Activated naive CD4-positive, alpha-beta T cell treated with anti-CD3 and anti-CD28 coated beads, Interleukin-2, amount 50 U/mL, for 16 hours (primary cell): ENCODE measurements around the gene TAAR5.
"Not testable (repeated sequence)": the region's sequence is repeated elsewhere in the genome, so short reads cannot be mapped to it uniquely, and the experiment has no call there.

Experiments used
- DNase-seq: peaks from one replicate; pipeline ENCODE4 v3.0.0-alpha.2; 2020

Gene TAAR5, protein sequence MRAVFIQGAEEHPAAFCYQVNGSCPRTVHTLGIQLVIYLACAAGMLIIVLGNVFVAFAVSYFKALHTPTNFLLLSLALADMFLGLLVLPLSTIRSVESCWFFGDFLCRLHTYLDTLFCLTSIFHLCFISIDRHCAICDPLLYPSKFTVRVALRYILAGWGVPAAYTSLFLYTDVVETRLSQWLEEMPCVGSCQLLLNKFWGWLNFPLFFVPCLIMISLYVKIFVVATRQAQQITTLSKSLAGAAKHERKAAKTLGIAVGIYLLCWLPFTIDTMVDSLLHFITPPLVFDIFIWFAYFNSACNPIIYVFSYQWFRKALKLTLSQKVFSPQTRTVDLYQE

DNA sequence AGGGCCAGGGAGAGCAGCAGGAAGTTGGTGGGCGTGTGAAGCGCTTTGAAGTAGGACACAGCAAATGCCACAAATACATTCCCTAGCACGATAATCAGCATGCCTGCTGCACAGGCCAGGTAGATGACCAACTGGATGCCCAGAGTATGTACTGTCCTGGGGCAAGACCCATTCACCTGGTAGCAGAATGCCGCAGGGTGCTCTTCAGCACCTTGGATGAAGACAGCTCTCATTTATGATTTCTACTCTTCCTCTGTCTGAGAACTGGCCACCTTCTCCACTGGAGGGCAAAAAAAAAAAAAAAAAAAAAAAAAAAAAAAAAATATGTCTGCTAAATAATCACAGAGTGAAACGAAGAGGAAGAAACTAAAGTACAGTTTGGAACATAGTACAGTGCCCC, at the start of gene TAAR5:
Gene TAAR5 (minus strand): TSS at position 288 of the 400 bp plus-strand sequence. CDS start 55 bp downstream, at position 233.
- no peak for DNase-seq

DNA sequence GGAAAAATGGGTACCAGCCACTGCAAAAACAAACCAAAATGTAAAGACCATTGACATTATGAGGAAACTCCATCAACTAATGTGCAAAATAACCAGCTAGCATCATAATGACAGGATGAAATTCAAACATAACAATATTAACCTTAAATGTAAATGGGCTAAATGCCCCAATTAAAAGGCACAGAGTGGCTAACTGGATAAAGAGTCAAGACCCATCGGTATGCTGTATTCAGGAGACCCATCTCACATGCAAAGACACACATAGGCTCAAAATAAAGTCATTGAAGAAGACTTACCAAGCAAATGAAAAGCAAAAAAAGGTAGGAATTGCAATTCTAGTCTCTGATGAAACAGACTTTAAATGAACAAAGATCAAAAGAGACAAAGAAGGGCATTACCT, 47.6 kb upstream of the TAAR5 start:
- not testable (repeated sequence) for DNase-seq

DNA sequence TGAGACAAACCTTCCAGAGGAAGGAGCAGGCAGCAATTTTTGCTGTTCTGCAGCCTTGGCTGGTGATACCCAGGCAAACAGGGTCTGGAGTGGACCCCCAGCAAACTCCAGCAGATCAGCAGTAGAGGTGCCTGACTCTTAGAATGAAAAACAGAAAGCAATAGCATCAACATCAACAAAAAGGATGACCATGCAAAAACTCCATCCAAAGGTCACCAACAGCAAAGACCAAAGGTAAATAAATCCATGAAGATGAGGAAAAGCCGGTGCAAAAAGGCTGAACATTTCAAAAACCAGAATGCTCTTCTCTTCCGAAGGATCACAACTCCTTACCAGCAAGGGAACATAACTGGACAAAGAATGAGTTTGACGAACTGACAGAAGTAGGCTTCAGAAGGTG, 46.4 kb upstream of the TAAR5 start:
- DNase-seq, result not testable (repeated sequence)

DNA sequence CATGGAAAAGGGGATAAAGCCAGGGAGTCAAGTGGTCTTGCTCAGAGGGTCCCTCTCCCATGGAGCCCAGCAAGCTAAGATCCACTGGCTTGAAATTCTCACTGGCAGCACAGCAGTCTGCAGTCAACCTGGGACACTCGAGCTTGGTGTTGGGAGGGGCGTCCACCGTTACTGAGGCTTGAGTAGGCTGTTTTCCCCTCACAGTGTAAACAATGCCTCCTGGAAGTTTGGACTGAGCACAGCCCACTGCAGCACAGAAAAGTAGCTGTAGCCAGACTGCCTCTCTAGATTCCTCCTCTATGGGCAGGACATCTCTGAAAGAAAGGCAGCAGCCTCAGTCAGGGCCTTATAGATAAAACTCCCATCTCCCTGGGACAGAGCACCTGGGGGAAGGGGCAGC, 45.7 kb upstream of the TAAR5 start:
- not testable (repeated sequence) for DNase-seq

DNA sequence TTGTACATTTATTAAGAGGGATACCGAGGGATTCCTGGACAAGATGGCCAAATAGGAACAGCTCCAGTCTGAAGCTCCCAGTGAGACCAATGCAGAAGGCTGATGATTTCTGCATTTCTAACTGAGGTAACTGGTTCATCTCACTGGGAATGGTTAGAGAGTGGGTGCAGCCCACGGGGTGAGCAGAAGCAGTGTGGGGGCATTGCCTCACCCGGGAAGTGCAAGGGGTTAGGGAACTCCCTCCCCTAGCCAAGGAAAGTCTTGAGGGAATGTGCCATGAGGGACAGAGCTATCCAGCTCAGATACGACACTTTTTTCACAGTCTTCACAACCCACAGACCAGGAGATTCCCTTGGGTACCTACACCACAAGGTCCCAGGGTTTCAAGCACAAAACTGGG, 45.3 kb upstream of the TAAR5 start:
- no peak for DNase-seq

DNA sequence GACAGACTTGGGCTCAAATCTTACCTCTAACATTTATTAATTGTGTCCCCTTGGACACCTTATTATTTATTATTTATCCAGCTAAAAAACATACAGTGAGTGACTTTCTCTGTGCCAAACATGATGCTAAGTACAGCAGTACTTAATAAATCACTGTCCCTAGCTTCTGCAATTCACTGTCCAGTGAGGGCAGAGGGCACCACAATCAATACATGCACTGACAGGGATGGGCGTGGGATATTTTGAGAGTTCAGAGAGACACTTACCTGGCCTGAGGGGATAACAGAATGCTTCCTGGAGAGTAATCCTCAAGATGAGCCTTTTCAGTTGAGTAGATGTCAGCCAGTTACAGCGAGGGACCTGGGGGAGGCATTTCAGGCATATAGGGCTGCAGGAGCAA, 43.8 kb upstream of the TAAR5 start:
- no peak for DNase-seq

DNA sequence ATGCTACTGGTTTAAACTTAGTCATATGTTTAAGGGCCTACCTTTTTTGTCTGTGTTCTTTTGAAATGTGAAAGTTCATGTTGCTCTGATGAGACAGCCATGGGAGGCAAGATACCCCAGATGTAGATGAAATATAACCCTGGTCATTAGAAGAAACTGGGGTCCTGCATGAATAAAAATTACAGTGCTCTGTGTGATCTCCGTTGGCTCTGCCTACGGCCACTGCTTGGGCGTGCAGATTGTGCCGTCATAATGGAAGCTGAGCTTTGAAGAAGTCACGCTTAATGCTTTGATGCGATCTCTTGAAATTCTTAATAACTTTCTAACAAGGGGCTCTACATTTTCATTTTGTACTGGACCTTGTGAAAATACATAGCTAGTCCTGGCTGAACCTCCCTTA, 34.6 kb upstream of the TAAR5 start, which contains the start of gene TAAR2:
Gene TAAR2 (minus strand): TSS at position 101 of the 400 bp plus-strand sequence. CDS start 0 bp downstream, at position 101.
- no peak for DNase-seq

DNA sequence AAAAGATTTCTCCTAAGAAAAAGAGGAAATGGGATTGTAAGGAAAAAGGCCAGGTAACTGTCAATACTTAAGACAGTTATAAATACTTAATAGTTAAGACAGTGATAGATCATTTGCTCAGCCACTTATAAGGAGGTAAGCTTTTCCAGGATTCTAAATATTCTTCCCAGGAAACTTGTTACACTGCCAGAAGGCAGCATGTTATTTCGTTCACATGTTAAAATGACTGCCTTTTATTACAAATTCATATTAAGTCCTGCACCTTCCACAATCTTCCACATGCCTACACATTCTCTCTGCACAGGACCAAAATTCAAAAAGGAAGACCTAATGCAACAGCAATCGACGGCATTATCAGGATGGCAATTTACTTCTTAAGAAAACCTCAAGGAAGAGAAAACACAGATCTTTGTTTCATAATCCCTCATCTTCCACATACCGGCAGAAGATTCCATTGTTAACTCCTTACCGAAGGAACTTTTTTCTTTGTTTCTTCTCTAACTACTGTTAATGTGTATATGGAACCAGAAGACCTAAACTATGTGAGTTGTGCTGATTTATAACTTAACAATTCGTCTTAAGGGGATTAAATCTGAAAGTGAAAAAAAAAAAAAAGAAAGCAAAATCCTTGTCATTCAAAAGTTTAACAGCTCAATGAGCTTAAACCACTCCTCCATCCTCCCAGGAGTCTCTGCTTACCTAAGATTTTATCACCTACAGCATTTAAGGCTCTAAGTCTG, 33.7 kb upstream of the TAAR5 start:
- no peak for DNase-seq

DNA sequence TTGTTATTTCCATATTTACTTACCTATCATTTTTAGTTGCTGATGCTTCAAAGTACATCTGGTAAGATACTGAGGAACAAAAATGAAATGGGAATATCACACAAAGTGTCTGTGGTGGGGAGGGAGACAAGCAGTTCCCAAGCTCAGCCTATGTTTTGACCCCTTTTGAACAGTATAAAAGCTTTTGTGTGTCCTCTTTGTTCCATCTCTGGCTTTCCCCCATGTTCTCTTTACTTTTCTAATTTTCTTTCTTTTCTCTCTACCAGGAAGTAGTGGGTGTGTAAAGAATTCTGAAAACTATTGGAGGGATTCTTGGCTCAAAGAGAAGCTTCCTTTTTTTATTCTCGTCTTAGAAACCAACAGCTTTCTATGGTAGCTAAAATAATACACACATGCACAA, 27.1 kb upstream of the TAAR5 start:
- DNase-seq, result no peak

DNA sequence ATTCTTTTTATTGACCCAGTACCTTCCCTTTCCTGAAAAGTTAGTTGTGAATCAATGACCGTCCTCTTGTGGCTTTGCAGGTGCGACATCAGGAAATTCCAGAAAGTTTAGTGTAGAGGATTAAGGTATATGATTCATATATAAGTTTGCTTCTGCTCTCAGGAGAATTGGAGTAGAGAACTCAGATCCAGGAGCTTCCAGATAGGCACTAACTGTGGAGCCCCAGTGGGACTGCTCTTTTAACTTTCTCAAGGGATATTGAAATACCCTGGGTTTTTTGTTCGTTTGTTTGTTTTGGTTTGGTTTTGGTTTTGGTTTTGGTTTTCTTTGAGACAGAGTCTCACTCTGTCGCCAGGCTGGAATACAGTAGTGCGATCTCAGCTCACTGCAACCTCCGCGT, 25.0 kb upstream of the TAAR5 start:
- DNase-seq, result no peak

DNA sequence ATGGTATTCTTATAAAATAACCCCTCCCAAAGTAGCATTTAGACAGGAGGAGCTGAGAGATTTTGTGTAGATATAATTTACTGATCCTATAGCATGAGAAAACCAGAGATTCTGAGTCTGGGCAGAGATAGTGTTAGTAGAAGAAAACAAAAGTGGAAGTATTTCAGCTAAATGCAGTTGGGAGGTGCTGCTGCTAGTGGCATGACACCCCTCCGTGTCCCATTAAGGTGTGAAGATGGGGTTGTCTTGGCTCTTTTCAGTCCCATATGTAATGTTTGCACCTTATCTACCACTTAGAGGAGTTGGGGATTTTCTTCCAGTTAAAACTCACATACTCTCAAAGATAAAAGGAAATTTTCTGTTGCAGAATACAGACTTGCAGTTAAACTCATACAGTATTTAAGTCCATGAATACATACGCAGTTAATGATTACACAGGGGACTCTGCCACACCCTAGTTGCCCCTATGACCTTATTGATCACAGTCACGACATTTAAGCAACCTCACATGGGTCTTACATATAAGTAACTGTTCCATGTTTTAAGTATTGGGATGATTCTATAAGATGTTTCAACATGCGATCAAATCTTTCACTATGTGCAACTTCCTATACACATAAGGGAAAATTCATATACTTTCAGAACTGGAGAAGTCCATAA, 23.0 kb upstream of the TAAR5 start:
- DNase-seq, result no peak

DNA sequence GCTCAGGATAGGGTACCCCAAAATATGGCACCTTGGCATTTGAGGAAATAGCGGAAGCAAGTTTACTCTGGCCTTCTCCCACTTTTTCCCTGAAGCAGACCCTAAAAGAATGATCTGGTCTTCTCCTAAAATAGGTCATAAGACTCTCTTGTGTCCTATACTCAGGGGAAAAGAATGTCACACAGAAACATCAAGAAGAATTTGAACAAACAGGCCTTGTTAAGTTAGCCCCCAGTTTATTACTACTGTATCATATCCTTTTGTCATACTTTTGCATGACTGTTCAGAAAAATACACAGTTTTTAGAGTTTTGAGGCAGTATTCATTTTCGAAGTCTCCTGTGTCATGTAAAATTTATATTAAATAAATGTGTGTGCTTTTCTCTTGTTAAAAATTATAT, 22.1 kb upstream of the TAAR5 start:
- no peak for DNase-seq

DNA sequence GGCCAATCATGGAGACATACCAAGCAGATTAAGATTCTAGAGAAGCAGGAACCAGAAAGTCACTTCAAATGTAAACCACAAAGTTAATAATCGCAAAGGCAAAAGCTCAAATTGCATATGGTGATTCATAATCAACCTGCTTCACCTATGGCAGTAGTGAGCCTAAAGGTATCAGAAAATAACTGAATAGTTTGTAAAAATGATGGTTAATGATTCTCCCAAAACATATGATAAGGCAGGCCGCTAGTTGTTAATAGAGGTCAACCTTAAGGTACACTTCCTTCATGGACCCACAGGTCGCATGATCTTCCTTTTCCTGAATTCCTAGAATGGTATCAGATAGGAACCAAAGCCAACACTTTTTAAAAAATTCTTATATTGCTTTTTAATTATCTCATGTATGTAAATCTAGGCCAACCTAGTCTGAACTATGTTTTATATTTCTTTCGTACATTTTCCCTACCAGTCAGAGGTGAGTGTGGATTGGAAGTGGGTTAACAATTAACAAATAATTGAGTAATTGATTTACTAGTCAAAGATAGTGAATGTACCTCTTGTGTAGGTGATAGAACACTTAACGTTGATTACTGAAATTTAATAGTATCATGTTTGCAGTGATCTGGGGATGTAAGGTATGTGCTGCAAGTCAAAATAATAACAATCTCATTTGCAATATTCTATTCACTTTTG, 18.1 kb upstream of the TAAR5 start:
- DNase-seq, result no peak

DNA sequence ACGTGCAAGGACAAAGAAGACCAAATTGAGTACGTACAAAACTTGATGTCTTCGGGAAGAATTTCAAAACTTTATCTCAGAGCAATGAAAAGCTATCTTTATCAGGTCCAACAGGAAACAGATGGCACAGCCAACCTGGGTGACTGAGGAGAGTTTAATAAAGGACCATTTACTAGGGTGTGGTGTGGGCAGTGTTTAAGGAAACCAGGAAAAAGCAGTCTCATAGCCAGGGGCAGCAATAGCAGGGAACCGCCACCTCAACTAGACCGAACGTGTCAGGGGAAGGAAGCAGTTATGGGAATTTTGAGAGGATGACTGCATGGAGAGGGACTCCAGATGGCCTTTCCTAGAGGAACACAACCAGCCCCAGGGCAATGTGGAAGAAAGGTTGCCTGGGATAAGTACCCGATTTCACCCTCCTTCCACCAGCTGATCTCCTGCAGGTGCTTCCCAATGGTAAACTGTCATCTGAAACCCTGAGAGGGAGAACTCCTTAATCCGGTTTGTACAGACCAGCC, 15.2 kb upstream of the TAAR5 start:
- no peak for DNase-seq

DNA sequence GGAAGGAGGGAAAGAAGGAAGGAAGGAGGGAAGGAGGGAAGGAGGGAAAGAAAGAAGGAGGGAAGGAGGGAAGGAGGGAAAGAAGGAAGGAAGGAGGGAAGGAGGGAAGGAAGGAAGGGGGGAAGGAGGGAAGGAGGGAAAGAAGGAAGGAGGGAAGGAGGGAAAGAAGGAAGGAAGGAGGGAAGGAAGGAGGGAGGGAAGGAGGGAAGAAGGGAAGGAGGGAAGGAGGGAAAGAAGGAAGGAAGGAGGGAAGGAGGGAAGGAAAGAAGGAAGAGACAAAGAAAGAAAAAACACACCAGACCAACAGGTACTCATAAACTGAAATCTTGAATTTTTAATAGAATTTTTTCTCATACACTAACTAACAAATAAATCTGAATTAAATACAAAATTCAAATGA, 11.4 kb upstream of the TAAR5 start:
- DNase-seq, result not testable (repeated sequence)

DNA sequence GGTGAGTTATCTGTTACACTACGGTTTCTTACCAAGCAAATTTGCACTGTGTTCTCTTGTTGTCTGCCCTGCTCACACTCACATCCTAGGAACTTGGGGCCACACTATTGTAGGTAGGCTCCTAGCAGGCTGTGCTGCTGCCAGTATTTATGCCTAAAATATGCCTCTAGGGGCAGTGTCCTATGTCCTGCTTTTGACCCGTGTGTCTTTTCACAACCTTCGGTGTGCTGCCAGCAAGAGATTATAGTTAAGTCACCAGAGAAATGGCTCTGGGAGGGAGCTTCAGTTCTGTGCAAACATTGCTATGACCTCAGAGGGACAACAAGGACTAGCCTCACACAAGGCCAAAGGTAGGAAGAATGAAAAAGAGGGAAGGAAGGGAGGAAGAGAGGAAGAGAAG, 8.9 kb upstream of the TAAR5 start:
- DNase-seq, result no peak

DNA sequence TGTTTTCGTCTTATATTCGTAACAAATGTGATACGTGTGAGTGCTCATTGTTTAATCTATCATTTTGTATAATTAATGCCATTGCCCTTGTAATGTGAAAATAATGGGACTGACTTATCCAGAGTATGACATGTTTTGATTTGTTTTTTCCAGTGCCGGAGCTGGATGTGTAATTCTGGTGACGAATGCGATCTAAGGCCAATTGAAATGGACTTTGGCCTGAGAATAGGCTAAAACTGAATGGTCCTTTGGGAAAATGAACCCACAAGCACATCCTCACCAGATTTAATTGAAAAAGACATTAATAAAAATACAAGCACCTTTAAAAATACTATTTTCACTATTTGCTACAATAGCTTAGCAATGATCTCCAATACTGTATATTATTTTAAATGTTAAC, 6.7 kb upstream of the TAAR5 start:
- DNase-seq, result no peak

DNA sequence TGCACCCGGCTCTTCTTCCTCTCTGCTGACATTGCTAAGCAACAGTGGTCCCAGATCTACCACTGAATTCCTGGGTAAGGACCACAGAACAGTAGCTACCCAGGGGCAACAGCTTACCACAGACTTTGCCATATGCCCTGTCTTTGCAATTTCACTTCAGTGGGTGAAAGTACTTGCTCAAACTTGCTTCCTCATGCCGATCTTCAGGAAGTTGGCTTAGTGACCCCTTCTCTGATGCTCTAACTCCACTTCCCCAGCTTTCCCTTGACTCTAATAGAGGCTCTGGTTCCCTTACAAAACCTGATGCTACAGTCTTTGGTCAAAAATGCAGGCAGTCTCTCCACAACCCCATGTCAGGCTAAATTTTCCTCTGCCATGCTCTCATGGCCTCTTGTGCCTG, 3.3 kb upstream of the TAAR5 start:
- no peak for DNase-seq

DNA sequence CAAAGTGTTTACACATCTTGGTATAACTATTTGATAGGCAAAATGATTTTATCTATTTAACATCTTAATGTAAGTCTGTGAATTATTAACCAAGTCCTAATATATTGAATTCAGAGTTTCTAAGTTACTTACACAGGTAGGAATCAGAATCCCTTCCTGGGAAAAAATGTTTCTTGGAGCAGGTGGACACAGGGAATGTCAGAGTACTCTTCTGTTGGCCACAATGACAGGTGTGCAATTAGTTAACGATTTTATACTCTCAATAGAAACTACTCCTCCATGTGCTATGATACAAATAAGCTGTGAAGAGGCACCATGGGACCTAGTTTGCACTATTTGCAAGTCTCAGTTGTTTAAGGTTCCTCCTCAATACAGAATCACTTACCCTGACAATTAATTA, 821 bp upstream of the TAAR5 start:
- DNase-seq, result no peak

DNA sequence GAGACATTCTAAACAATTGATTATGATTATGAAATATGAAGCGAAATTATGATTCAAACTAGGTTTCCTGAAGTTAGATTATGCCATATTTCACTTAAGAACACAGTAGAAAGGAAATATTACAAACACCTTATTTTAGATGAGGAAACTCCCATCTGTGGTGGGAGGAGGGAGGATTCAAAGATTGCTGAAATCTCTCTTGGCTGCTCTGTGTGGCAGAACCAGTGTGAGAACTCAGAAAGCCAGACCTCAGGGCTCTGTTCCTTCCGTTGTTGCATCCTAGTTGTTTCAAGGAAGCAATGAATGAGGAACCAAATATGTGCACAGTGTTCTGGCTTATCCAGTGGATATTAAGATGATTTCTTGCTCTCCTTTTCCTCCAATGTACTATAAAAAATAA, 2.1 kb downstream of the TAAR5 start:
- DNase-seq, result no peak

DNA sequence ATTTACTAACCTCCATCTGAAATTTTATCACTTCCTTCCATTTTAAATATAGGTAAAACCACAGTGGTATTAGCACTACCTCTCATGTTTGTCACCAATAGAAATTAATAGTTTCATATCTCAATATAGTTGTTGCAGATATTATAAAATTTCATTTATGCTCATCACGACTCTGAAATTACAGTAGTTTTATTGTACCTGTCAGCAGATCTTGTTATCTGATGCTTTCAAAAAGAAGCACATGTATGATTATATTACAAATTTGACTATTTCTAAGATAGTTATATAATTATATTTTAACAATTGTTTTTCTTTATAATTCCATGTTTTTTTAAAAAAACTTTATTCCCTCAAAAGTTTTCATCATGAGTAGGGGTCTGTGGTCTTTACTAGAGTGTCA, 4.8 kb downstream of the TAAR5 start:
- DNase-seq, result no peak

DNA sequence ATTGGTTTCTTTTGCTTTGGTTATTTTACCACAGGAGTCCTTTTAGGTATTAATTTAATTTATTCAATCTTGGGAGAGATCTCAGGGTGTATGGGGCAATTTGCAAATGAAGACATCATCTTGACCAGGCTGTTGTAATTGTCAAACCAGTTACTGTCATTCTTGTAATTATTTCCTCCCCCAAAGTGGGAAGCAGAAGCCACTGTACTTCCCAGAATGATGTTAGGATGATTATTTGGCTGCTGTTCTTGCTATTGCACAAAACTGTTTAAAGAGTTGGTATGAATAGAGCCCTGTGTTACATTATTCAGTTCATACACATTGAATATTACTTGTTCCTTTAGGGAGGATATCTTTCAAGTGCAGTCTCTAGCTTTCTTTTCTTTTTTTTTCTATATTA, 17.8 kb downstream of the TAAR5 start:
- DNase-seq, result no peak

DNA sequence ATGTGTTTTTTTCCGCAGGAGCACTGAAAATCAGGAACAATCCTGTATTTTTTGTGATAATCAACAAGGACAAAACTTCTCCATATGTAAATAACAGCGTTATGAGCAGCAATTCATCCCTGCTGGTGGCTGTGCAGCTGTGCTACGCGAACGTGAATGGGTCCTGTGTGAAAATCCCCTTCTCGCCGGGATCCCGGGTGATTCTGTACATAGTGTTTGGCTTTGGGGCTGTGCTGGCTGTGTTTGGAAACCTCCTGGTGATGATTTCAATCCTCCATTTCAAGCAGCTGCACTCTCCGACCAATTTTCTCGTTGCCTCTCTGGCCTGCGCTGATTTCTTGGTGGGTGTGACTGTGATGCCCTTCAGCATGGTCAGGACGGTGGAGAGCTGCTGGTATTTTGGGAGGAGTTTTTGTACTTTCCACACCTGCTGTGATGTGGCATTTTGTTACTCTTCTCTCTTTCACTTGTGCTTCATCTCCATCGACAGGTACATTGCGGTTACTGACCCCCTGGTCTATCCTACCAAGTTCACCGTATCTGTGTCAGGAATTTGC, 19.2 kb downstream of the TAAR5 start, which contains the start of gene TAAR6:
Gene TAAR6 (plus strand): TSS at position 102 of the 557 bp plus-strand sequence. CDS start 0 bp downstream, at position 102.
- no peak for DNase-seq
